Measurements from ENCODE around the gene THBS2. TPM values are rescaled to one million over a fixed set of nuclear protein-coding genes. Genes with fewer than 3 reads are reported as not detected.
"Not testable (repeated sequence)": the region's sequence is repeated elsewhere in the genome, so short reads cannot be mapped to it uniquely, and the experiment has no call there.

Gene THBS2
- total RNA-seq, 4 donors from 2014 or later: 12.0 to 74.7 (median 16.4) TPM

- no peaks in the 10 kb centered on the region for H3K27me3 ChIP-seq
- DNase-seq: no peak
- H3K4me3 ChIP-seq (replicated peaks in 1 of 3): no peak overlapping the region
- H3K9me3 ChIP-seq: no peaks in the 10 kb centered on the region
- 90 to 95% methylated on average over 12 of the region's 12 CpGs for WGBS, 2 donors
- H3K4me1 ChIP-seq: no peaks in the 10 kb centered on the region
- intact Hi-C loops (cut with DNase I): no loop called here
- no peak for TF ChIP-seq POLR2A (IDR thresholded peaks at IDR 0.05)
- TF ChIP-seq, protein P1, sequence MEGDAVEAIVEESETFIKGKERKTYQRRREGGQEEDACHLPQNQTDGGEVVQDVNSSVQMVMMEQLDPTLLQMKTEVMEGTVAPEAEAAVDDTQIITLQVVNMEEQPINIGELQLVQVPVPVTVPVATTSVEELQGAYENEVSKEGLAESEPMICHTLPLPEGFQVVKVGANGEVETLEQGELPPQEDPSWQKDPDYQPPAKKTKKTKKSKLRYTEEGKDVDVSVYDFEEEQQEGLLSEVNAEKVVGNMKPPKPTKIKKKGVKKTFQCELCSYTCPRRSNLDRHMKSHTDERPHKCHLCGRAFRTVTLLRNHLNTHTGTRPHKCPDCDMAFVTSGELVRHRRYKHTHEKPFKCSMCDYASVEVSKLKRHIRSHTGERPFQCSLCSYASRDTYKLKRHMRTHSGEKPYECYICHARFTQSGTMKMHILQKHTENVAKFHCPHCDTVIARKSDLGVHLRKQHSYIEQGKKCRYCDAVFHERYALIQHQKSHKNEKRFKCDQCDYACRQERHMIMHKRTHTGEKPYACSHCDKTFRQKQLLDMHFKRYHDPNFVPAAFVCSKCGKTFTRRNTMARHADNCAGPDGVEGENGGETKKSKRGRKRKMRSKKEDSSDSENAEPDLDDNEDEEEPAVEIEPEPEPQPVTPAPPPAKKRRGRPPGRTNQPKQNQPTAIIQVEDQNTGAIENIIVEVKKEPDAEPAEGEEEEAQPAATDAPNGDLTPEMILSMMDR (IDR thresholded peaks at IDR 0.05): no peak
- no peaks in the 10 kb centered on the region for H3K36me3 ChIP-seq
- no peak overlapping the region for H3K27ac ChIP-seq
These were observed 51.7 kb downstream of the THBS2 start for GRCh38 chr6:169201985-169202384.

DNA sequence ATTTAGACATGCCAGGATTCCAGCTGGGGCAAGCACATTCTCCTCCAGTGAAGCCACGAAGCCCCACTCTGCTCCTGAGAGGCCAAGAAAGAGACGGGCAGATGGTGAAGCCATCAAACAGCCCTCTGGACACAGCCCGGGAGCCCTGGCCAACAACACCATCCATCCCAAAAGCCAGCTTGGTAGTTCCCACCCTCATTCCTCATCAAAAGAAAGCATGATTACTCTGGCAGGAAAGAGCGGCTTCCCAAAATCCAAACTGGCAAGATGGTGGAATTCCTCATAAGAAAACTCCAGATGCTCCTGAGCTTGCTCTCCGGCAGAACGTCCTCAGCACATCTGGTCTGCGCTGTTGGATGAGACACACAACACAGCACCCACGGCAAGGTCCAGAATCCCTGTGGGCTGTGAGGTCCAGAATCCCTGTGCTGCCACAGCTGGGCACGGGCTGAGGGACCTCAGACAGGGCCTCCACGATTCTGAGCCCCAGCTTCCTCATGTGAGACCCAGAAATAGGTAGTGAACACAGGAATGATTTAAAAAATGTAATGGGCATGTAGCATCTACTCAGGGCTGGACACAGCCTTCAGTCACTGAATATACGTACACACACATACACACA lies 52.6 kb downstream of the THBS2 start:
- Histone ChIP-seq H3K4me1 (no peaks in the 10 kb centered on the region), H3K36me3 (no peaks in the 10 kb centered on the region), H3K9me3 (no peaks in the 10 kb centered on the region), H3K4me3 (replicated peaks in 1 of 3) (no peak overlapping the region), H3K27me3 (no peaks in the 10 kb centered on the region), H3K27ac (no peak overlapping the region)
- TF ChIP-seq POLR2A (IDR thresholded peaks at IDR 0.05): no peak
- TF ChIP-seq, protein P1 (IDR thresholded peaks at IDR 0.05): no peak
- intact Hi-C loops (cut with DNase I): no loop called here
- DNase-seq: no peak
- 85 to 87% methylated on average over 9 to 11 of the region's 11 CpGs for WGBS, 2 donors

DNA sequence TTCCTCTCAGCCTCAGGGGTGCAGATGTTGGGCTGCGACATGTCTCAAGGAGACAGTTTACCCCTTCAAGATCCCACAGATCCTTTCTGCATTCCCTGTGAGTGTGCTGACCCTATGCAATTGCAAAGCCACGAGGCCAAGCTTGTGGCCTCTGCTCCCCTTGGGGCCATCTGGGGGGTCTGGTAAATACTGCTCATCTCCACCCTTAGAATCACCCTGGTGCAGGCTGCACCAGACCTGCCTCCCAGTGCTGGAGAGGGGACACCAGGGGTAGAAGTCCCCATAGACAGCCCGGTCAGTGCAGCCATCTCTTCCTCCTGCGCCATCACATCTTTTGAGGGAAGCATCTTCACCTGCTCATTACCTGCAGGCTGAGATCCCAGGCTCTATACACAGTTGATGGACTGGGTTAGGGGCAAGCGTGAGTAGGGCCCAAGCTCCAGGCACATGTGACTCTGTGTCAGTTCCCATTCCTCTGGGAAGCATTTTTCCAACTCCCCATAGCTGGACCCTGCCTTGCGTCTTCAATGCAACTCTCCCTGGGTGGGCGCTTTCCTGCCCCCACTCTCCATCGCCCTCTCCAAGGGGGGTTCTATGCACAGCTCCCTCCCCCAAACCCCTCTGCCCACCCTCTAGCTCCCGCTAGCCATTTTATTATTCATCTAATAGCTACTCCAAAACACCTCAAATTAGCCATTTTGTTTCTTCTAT lies 53.9 kb downstream of the THBS2 start:
- Histone ChIP-seq H3K36me3 (no peaks in the 10 kb centered on the region), H3K9me3 (no peaks in the 10 kb centered on the region), H3K27ac (no peak overlapping the region), H3K4me3 (replicated peaks in 1 of 3) (no peak overlapping the region), H3K4me1 (peaks cover 0 to 3% of the 10 kb centered on the region in 2 donors), H3K27me3 (no peaks in the 10 kb centered on the region)
- no peak for DNase-seq
- 88 to 92% methylated on average over 9 of the region's 9 CpGs for WGBS, 2 donors
- TF ChIP-seq, protein P1 (IDR thresholded peaks at IDR 0.05): no peak
- no peak for TF ChIP-seq POLR2A (IDR thresholded peaks at IDR 0.05)
- intact Hi-C loops (cut with DNase I): no loop called here

DNA sequence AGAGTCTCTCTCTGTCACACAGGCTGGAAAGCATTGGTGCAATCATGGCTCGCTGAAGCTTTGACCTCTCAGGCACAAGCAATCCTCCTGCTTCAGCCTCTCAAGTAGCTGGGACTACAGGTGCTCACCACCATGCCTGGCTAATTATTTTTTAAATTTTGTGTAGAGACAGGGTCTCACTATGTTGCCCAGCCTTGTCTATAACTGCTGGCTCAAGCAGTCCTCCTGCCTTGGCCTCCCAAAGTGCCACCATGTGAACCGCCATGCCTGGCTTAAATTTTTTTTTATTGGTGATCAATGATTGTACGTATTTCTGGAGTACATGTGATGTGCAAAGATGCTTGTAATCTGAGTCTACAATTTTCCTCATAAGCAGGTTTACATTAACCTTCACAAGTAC lies 54.8 kb downstream of the THBS2 start:
- Histone ChIP-seq H3K36me3 (no peaks in the 10 kb centered on the region), H3K9me3 (no peaks in the 10 kb centered on the region), H3K27me3 (no peaks in the 10 kb centered on the region), H3K4me1 (peaks cover 0 to 5% of the 10 kb centered on the region in 2 donors), H3K27ac (no peak overlapping the region), H3K4me3 (replicated peaks in 1 of 3) (no peak overlapping the region)
- WGBS, 2 donors: 98 to 99% methylated on average over 3 of the region's 3 CpGs
- TF ChIP-seq POLR2A (IDR thresholded peaks at IDR 0.05): no peak
- TF ChIP-seq, protein P1 (IDR thresholded peaks at IDR 0.05): no peak
- intact Hi-C loops (cut with DNase I): no loop called here
- no peak for DNase-seq

DNA sequence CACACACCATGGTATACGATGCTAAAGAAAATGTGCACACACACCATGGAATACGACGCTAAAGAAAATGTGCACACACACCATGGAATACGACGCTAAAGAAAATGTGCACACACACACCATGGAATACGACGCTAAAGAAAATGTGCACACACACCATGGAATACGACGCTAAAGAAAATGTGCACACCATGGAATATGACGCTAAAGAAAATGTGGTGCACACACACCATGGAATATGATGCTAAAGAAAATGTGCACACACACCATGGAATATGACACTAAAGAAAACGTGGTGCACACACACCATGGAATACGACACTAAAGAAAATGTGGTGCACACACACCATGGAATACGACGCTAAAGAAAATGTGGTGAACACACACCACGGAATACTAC lies 55.7 kb downstream of the THBS2 start:
- H3K27me3 ChIP-seq; H3K4me1 ChIP-seq; intact Hi-C loops (cut with DNase I); H3K4me3 ChIP-seq (replicated peaks in 1 of 3); DNase-seq; H3K36me3 ChIP-seq; H3K27ac ChIP-seq; H3K9me3 ChIP-seq: not testable (repeated sequence)
- WGBS, 2 donors: 93 to 94% methylated on average over 15 of the region's 15 CpGs

- DNase-seq; H3K36me3 ChIP-seq; H3K9me3 ChIP-seq; H3K4me1 ChIP-seq; intact Hi-C loops (cut with DNase I); H3K27ac ChIP-seq; H3K4me3 ChIP-seq (replicated peaks in 1 of 3); H3K27me3 ChIP-seq: not testable (repeated sequence)
- WGBS, 2 donors: 71 to 96% methylated on average over 1 to 2 of the region's 2 CpGs
These were observed 57.4 kb downstream of the THBS2 start for GRCh38 chr6:169196279-169196678.

Data from thyroid gland (tissue), 4 donors.